SJSA1 (cell line): ENCODE data around the gene OR5C1. TPM values are rescaled to one million over a fixed set of nuclear protein-coding genes. Genes with fewer than 3 reads are reported as not detected.
A peak's percentile ranks its signal among the peaks of the same experiment; 100 is the strongest.

Experiments used
- DNase-seq, 2 experiments: peaks; one replicate each; pipeline ENCODE4 v3.0.0-alpha.2; 2015 to 2020; ENCODE audit warnings: low spot score in 2 of 2, low read depth in 1 of 2
- H3K27ac ChIP-seq: fragments of 250-450 bp; sonication (Bioruptor Pico); 2 replicates; pipeline ENCODE4 v1.5.1; 2020; ENCODE audit warnings: mild to moderate bottlenecking, moderate library complexity
- H3K27me3 ChIP-seq: fragments of 250-450 bp; sonication (Bioruptor Pico); replicated peaks from 2 replicates; pipeline ENCODE4 v1.5.1; 2020; ENCODE audit warnings: mild to moderate bottlenecking, moderate library complexity
- H3K36me3 ChIP-seq: fragments of 250-450 bp; sonication (Bioruptor Pico); 2 replicates; pipeline ENCODE4 v1.5.1; 2020; ENCODE audit warnings: mild to moderate bottlenecking
- H3K4me1 ChIP-seq: fragments of 250-450 bp; sonication (Bioruptor Pico); replicated peaks from 2 replicates; pipeline ENCODE4 v1.6.1; 2021; ENCODE audit warnings: mild to moderate bottlenecking
- H3K4me3 ChIP-seq: fragments of 250-450 bp; sonication (Bioruptor Pico); 2 replicates; pipeline ENCODE4 v1.5.1; 2020; ENCODE audit warnings: mild to moderate bottlenecking
- H3K9me3 ChIP-seq: fragments of 250-450 bp; sonication (Bioruptor Pico); replicated peaks from 2 replicates; pipeline ENCODE4 v1.5.1; 2020; ENCODE audit warnings: mild to moderate bottlenecking
- total RNA-seq: library from RNA; depleted of rRNA; stranded (reverse); fragments of >200 nt; shearing (Covaris generic); gene quantifications from 2 replicates; pipeline ENCODE4 v1.2.3, GENCODE V29; 2014; rRNA removed

OR5C1 gene
- not detected in 2 replicates for total RNA-seq

DNA sequence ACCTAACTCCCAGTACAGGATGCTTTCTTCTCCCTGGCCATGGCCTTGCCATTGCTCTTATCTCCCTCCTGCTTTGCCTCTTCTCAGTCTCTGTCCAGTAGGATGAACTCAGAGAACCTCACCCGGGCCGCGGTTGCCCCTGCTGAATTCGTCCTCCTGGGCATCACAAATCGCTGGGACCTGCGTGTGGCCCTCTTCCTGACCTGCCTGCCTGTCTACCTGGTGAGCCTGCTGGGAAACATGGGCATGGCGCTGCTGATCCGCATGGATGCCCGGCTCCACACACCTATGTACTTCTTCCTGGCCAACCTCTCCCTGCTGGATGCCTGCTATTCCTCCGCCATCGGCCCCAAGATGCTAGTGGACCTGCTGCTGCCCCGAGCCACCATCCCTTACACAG lies at the start of gene OR5C1:
OR5C1 (plus strand) TSS at position 103 of the 400 bp plus-strand sequence; CDS start at position 103, 0 bp downstream.
- Histone ChIP-seq H3K4me1 (peaks cover 10% of the 10 kb centered on the region; the same call in 1 of the 2 replicates), H3K4me3 (no peak within 1 kb of the TSS), H3K27ac (no peak within 1 kb of the TSS), H3K36me3 (no peaks in the 10 kb centered on the region), H3K9me3 (no peaks in the 10 kb centered on the region), H3K27me3 (no peaks in the 10 kb centered on the region)
- no peak for DNase-seq

DNA sequence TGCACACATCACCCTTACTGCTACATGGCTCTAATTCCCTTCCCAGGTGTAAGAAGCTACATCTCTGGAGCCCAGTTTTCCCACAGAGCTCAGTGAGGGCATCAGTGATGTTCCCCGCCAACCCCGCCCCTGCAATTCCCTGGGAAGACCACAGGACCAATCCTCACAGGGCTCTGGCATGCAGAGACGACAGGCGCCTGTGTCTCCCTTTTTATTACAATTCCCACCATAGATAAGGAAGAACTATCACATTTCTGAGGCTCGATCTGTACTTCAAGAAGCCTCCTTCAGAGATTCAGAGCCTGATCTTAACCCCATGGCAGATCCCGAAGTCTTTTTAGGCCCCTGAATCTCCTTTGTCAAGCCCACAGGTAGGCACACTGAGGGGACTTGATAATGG lies 46.7 kb upstream of the OR5C1 start, which contains the start of gene OR1L6:
OR1L6 (plus strand) TSS at position 301 of the 400 bp plus-strand sequence. CDS start 7,545 bp downstream, outside the sequence.
- Histone ChIP-seq H3K4me1 (no peaks in the 10 kb centered on the region), H3K27ac (no peak within 1 kb of the TSS), H3K9me3 (no peaks in the 10 kb centered on the region), H3K36me3 (no peaks in the 10 kb centered on the region), H3K4me3 (no peak within 1 kb of the TSS), H3K27me3 (no peaks in the 10 kb centered on the region)
- no peak for DNase-seq

DNA sequence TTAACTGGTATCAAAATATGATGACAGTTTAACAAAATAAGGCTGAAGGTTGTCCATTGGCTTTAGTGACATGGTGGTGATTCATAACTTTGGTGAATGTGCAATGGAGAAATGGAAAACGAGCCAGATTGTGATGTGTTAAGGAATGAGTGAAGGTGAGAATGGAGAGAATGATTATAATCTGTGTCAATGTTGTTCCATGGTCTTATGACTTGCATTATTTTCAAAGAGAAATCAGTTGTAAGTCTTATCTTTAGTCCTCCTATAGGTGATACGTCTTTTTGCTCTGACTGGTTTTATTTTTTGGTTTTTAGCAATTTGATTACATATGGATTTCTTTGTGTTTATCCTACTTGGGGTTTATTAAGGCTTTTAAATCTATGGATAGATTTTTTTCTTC lies 33.9 kb upstream of the OR5C1 start:
- Histone ChIP-seq H3K36me3 (no peaks in the 10 kb centered on the region), H3K27ac (no peak overlapping the region), H3K4me3 (no peak overlapping the region), H3K4me1 (no peaks in the 10 kb centered on the region), H3K27me3 (no peaks in the 10 kb centered on the region), H3K9me3 (no peaks in the 10 kb centered on the region)
- DNase-seq, result no peak

DNA sequence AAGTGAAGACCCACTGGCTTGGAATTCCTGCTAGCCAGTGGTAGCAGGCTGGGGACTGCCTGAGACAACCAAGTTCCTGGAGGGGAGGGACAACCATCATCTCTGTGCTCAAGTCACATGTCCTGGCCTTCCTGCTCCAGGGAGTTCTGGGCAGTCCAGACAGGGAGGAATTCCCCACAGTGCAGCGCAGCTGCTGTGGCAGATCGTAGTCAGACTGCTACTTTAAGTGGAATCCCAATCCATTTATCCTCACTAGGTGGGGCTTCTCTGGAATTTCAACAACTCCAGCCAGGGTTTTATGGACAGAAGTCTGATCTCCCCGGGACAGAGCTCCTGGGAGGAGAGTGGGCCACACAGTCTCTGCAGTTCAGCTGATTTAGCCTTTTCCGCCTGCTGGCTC lies 20.9 kb upstream of the OR5C1 start:
- no peaks in the 10 kb centered on the region for H3K27me3 ChIP-seq
- H3K9me3 ChIP-seq, result no peaks in the 10 kb centered on the region
- no peaks in the 10 kb centered on the region for H3K36me3 ChIP-seq
- no peak for DNase-seq
- no peaks in the 10 kb centered on the region for H3K4me1 ChIP-seq
- H3K4me3 ChIP-seq, result no peak overlapping the region
- H3K27ac ChIP-seq, result no peak overlapping the region

DNA sequence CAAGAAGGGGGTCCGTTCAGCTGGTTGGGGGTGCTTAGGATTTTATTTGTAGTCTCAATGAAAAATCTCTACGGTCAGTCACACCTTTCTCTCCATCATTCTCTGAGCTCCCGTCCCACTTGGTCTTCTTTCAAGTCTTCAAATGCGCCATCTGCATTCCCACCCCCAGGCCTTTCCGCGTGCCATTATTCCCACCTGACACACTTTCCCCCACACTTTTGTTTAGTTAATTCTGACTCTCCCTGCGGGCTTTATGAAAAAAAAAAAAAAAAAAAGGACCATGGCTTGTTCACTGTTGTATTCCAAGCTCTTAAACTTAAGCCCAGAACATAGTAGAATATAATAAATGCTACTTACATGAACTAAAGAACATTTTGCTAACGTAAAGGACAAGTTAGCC lies 11.7 kb upstream of the OR5C1 start:
- Histone ChIP-seq H3K4me1 (peaks cover 6% of the 10 kb centered on the region), H3K9me3 (no peaks in the 10 kb centered on the region), H3K27ac (no peak overlapping the region), H3K27me3 (no peaks in the 10 kb centered on the region), H3K36me3 (no peaks in the 10 kb centered on the region), H3K4me3 (no peak overlapping the region)
- no peak for DNase-seq

DNA sequence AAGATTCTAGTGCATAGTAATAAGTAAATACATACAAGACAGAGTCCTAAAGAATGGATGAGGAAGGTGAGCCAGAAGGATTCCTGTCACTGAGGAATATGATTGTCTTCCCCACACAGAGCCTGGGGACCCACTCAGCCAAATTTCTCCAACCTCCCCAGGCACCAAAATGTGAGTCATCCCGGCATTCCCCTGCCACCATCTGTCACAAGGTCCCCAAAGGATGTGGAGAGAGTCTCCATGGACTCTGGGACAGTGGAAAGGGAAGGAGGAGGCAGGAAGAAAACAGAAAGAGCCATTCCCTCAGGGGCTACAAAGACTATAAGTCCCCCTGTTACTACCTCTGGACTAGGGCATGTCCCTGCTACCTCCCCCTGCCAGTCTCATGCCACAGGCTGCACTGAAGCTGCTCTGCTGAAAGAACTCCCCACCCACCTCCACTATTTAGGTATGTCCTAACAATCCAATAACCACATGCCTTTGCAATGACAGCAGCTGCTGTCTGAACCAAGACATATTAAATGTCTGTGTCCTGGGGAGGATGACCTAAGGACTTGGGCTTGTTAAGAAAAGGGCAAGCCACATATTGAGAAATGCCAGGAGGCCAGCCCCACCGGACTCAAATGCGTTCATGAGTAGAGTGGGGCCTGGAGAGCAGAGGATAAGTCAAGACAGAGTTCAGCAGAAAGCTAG lies 10.7 kb upstream of the OR5C1 start:
- no peaks in the 10 kb centered on the region for H3K36me3 ChIP-seq
- no peak overlapping the region for H3K27ac ChIP-seq

DNA sequence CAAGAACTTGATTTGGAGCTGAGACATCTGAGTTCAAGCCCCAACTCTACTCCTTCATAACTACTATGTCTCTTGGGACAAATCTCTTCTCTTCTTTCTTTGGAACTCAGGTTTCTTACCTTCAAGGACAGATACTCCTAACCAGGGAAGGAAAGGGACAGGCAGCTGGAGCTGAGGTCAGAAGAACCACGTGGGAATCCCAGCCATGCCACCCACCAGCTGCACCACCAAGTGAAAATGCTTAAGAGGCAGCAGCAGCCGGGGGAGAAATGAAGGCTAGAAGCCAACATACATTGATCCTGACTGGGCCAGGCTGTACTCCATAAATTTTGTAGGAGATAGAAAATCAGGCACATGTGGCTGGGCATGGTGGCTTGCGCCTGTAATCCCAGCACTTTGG lies 9.6 kb upstream of the OR5C1 start:
- DNase-seq, result no peak
- H3K27ac ChIP-seq, result no peak overlapping the region

More for the DNA sequence above, 10.7 kb upstream of the OR5C1 start:
- Histone ChIP-seq H3K4me3 (no peak overlapping the region), H3K9me3 (no peaks in the 10 kb centered on the region), H3K4me1 (peaks cover 6% of the 10 kb centered on the region), H3K27me3 (no peaks in the 10 kb centered on the region)
- DNase-seq, result peak in 1 of 2 experiments; percentile 25

DNA sequence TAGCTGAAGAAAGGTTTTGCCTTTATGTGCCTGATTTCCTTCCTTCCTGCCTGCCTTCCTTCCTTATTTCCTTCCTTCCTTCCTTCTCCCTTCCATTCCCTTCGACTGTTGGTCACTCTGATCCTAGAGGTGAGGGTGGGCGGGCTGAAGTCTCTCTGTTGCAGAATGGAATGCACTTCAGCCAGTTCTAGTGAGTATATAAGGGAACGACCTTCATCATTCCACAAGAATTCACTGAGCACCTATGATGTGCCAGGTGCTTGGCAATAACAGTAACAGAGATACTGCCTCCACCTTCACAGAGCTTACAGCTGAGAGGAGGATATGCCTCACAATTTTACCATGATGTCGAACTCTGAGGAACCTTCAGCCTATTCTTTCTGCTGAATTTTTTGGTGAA lies 8.7 kb upstream of the OR5C1 start:
- no peak overlapping the region for H3K4me3 ChIP-seq
- DNase-seq, result no peak

More for the DNA sequence above, 9.6 kb upstream of the OR5C1 start:
- Histone ChIP-seq H3K36me3 (no peaks in the 10 kb centered on the region), H3K4me1 (peaks cover 6% of the 10 kb centered on the region), H3K9me3 (no peaks in the 10 kb centered on the region), H3K27me3 (no peaks in the 10 kb centered on the region), H3K4me3 (no peak overlapping the region)

DNA sequence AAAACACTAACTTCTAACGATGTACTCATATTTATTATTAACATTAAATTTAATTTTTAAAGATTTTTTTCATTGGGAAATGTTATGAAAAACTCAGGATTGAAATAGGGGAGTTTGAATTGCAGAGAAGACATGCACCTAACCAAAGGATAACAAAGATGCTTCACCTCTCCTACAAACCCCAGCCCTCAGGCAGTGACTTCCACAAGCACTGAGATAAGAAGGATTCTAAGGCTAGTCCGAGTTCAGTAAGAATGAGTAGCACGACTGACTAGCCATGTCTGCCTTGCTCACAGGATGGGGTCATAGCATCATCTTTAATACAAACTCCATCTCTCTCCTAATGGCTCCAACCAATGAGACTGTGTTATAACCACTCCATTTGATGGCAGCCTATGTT lies 7.1 kb upstream of the OR5C1 start:
- H3K27ac ChIP-seq, result no peak overlapping the region
- H3K36me3 ChIP-seq, result no peaks in the 10 kb centered on the region
- peaks cover 16% of the 10 kb centered on the region for H3K4me1 ChIP-seq
- no peak for DNase-seq
- H3K27me3 ChIP-seq, result no peaks in the 10 kb centered on the region
- H3K4me3 ChIP-seq, result no peak overlapping the region
- H3K9me3 ChIP-seq, result no peaks in the 10 kb centered on the region

More for the DNA sequence above, 8.7 kb upstream of the OR5C1 start:
- H3K36me3 ChIP-seq, result no peaks in the 10 kb centered on the region
- H3K4me1 ChIP-seq, result peaks cover 9% of the 10 kb centered on the region
- no peaks in the 10 kb centered on the region for H3K27me3 ChIP-seq
- no peaks in the 10 kb centered on the region for H3K9me3 ChIP-seq
- no peak overlapping the region for H3K27ac ChIP-seq

DNA sequence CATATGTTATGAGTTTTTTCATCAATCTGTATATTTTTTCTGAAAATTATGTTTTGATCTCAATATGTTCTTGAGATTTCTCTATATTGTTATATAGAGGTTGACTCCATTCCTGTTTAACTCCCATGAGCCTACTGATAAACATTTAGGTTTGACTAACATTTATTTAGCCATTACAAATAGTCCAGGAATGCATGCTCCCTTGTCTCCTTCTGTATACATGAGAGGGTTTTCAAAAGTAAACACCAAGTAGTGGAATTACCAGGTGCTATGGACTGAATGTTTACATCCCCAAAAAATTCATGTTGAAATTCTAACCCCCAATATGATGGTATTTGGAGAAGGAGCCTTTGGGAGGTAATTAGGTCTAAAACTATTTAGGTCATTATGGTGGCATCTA lies 3.5 kb upstream of the OR5C1 start:
- no peaks in the 10 kb centered on the region for H3K27me3 ChIP-seq
- no peak overlapping the region for H3K27ac ChIP-seq
- H3K4me1 ChIP-seq, result peaks cover 10% of the 10 kb centered on the region; the same call in 1 of the 2 replicates
- DNase-seq, result peak in 1 of 2 experiments; percentile 39
- no peaks in the 10 kb centered on the region for H3K36me3 ChIP-seq
- no peak overlapping the region for H3K4me3 ChIP-seq
- H3K9me3 ChIP-seq, result no peaks in the 10 kb centered on the region

DNA sequence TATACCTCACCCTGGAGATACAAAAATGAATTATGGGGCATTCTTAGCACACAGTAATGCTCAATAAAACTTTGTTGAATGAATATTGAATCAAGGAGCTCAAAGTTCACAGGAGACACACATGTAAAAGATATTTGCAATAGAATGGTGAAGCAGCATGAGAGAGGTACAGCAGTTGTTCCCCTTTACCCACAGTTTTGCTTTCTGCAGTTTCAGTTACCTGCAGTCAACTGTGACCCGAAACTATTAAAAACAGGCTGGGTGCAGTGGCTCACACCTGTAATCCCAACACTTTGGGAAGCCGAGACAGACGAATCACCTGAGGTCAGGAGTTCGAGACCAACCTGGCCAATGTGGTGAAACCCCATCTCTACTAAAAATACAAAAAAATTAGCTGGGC lies 2.4 kb upstream of the OR5C1 start:
- H3K4me3 ChIP-seq, result no peak overlapping the region
- DNase-seq, result no peak
- H3K27ac ChIP-seq, result no peak overlapping the region
- H3K9me3 ChIP-seq, result no peaks in the 10 kb centered on the region
- peaks cover 10% of the 10 kb centered on the region; the same call in 1 of the 2 replicates for H3K4me1 ChIP-seq
- H3K27me3 ChIP-seq, result no peaks in the 10 kb centered on the region
- no peaks in the 10 kb centered on the region for H3K36me3 ChIP-seq

DNA sequence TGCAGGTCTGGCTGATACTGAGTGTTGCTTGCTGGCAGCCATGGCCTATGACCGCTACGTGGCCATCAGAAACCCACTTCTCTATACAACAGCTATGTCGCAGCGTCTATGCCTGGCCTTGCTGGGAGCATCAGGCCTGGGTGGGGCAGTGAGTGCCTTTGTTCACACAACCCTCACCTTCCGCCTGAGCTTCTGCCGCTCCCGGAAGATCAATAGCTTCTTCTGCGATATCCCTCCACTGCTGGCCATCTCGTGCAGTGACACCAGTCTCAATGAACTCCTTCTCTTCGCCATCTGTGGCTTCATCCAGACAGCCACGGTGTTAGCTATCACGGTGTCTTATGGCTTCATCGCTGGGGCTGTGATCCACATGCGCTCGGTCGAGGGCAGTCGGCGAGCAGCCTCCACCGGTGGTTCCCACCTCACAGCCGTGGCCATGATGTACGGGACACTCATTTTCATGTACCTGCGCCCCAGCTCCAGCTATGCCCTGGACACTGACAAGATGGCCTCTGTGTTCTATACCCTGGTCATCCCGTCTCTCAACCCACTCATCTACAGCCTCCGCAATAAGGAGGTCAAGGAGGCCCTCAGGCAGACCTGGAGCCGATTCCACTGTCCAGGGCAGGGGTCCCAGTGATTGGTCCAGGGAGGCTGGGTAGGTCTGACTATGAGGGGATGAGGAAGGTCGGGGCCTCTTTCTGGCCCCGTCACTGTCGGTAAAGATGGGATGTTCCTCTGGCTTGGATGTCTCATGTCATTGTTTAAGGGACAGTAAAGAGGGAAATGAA lies 718 bp downstream of the OR5C1 start:
- H3K4me3 ChIP-seq, result no peak overlapping the region
- no peaks in the 10 kb centered on the region for H3K9me3 ChIP-seq
- no peaks in the 10 kb centered on the region for H3K27me3 ChIP-seq
- no peaks in the 10 kb centered on the region for H3K36me3 ChIP-seq
- peaks cover 10% of the 10 kb centered on the region; the same call in 1 of the 2 replicates for H3K4me1 ChIP-seq
- DNase-seq, result no peak
- H3K27ac ChIP-seq, result no peak overlapping the region

DNA sequence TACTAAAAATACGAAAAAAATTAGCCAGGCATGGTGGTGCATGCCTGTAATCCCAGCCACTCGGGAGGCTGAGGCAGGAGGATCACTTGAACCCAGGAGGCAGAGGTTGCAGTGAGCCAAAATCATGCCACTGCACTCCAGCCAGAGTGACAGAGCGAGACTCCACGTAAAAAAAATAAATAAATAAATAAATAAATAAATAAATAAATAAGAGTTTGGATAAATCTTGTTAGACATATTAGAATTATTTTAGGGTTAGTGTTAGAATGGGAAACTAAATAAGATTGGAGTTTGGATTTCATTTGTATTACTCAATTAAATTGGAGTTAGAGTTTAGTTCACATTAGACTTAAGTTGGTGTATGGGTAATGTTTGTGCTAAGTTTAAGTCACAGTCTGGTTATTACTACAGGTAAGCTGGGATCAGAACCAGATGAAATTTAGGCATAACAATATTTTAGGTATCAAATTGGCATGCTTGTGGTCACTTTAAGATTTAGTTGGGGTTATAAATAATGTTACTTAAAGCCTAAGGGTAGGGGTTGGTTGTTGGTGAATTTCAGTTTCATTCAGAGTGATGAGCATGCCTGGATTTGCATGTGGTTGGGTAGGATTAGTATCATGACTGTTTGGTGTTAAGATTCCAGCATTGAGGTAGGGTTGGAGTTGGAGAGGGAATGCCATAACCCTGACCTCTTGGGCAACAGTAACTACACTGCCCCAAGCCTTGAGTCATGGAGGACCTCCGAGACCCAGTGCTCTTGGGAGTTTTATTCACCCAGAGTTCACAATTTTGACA lies 3.3 kb downstream of the OR5C1 start:
- no peaks in the 10 kb centered on the region for H3K4me1 ChIP-seq
- no peak overlapping the region for H3K4me3 ChIP-seq
- H3K36me3 ChIP-seq, result no peaks in the 10 kb centered on the region
- DNase-seq, result no peak
- H3K9me3 ChIP-seq, result no peaks in the 10 kb centered on the region
- no peaks in the 10 kb centered on the region for H3K27me3 ChIP-seq
- no peak overlapping the region for H3K27ac ChIP-seq
